ENCODE data around the gene MARS1. TPM values are rescaled to one million over a fixed set of nuclear protein-coding genes. Genes with fewer than 3 reads are reported as not detected.

MARS1 gene
- total RNA-seq, 1 donor from 2014 or later, result 131 TPM

GRCh38 chr12:57475271-57476161 lies 12.4 kb upstream of the MARS1 start:
- peaks cover 3% of the 10 kb centered on the region for H3K36me3 ChIP-seq
- peak overlapping the region; percentile 78 for H3K27ac ChIP-seq
- H3K4me1 ChIP-seq, result peaks cover 34% of the 10 kb centered on the region
- H3K27me3 ChIP-seq (ENCODE audit: low read depth), result peaks cover 36% of the 10 kb centered on the region
- DNase-seq, result no peak
- TF ChIP-seq CTCF (IDR thresholded peaks at IDR 0.05), result no peak
- intact Hi-C loops (cut with DNase I), result no loop called here
- H3K9me3 ChIP-seq, result no peaks in the 10 kb centered on the region
- H3K4me3 ChIP-seq, result peak overlapping the region; percentile 57
- ATAC-seq, result peak; percentile 27 to 31

- Histone ChIP-seq H3K27me3 (ENCODE audit: low read depth) (peaks cover 36% of the 10 kb centered on the region), H3K4me3 (peak overlapping the region; percentile 57), H3K36me3 (peaks cover 3% of the 10 kb centered on the region), H3K9me3 (no peaks in the 10 kb centered on the region), H3K27ac (peak overlapping the region; percentile 78), H3K4me1 (peaks cover 37% of the 10 kb centered on the region)
- ATAC-seq, result peak; percentile 25 to 62
- intact Hi-C loops (cut with DNase I), result no loop called here
- peak; percentile 36 for TF ChIP-seq CTCF (IDR thresholded peaks at IDR 0.05)
- peak; percentile 77 for DNase-seq
These were observed 11.5 kb upstream of the MARS1 start for GRCh38 chr12:57476162-57476992.

DNA sequence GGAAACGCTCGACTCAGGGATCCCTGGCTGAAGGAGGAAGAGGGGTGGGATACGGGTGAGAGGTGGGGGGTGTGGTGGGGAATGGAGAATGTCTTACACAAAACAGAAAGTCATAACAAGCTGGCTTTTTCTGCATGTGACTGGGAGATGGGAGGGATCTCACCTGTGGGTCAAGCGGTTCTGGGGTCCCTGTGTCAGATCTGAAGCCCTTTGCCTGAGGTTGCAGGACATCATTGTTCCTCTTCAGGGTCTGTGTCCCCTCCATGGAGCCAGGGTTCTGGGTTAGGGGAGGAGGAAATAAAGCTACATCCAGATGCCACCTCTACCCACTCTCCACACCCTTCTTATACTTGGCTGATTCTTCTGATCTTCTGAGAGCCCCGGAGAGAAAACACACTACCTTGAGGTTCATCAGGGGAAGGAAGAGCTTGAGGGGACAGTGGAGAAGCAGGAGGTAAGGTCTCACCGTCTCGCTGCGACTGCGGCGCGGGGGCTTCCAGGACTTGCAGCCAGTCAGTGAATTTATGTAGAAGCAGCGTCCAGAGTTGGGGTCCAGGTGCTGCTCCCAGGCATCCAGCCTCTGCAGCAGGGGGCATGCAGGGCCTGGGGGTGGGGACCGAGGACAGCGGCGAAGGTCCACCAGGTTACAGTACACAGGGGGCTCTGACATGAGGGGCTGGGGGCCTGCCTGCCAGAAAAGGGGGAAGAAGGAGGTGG lies 10.7 kb upstream of the MARS1 start:
- Histone ChIP-seq H3K4me3 (peak overlapping the region; percentile 57), H3K27me3 (ENCODE audit: low read depth) (peaks cover 36% of the 10 kb centered on the region), H3K9me3 (no peaks in the 10 kb centered on the region), H3K36me3 (peaks cover 3% of the 10 kb centered on the region), H3K4me1 (peaks cover 37% of the 10 kb centered on the region), H3K27ac (peak overlapping the region; percentile 78)
- no peak for DNase-seq
- ATAC-seq, result no peak
- intact Hi-C loops (cut with DNase I), result no loop called here
- TF ChIP-seq CTCF (IDR thresholded peaks at IDR 0.05), result no peak

- H3K27me3 ChIP-seq (ENCODE audit: low read depth), result peaks cover 36% of the 10 kb centered on the region
- TF ChIP-seq CTCF (IDR thresholded peaks at IDR 0.05), result no peak
- intact Hi-C loops (cut with DNase I), result no loop called here
- H3K4me3 ChIP-seq, result peak overlapping the region; percentile 57
- peak; percentile 44 to 59 for ATAC-seq
- no peak for DNase-seq
- no peaks in the 10 kb centered on the region for H3K9me3 ChIP-seq
- H3K27ac ChIP-seq, result peak overlapping the region; percentile 78
- H3K4me1 ChIP-seq, result peaks cover 37% of the 10 kb centered on the region
- peaks cover 3% of the 10 kb centered on the region for H3K36me3 ChIP-seq
These were observed 9.9 kb upstream of the MARS1 start for GRCh38 chr12:57477710-57478681.

Data from lower lobe of right lung (tissue), 2 donors.